Upper lobe of left lung (tissue), 4 donors: ENCODE measurements around the gene LIN28A.

Experiments
- CTCF ChIP-seq, 6 experiments: fragments of 450-650 bp in 4 of 6; fragments of 200-600 bp in 2 of 6; sonication (generic) in 2 of 6; IDR thresholded peaks; one replicate each; pipeline ENCODE4 v1.5.1; 2016 to 2019; ENCODE audit warnings: antibody characterized with exemption in 6 of 6
- POLR2A ChIP-seq, 4 donors: fragments of 450-650 bp; IDR thresholded peaks; one replicate each; pipeline ENCODE4 v1.5.1; 2016 to 2017; ENCODE audit warnings: antibody characterized with exemption in 4 of 4, mild to moderate bottlenecking in 2 of 4

- TF ChIP-seq CTCF (IDR thresholded peaks at IDR 0.05) (no peak), POLR2A (IDR thresholded peaks at IDR 0.05) (no peak)
Measured at GRCh38 chr1:26384076-26384475, 26.5 kb upstream of the LIN28A start.
